Ramos (cell line): ENCODE data around the gene MYOG.

Source experiments
- in situ Hi-C: fragments of 300-500 bp; cut with MboI; formaldehyde crosslinking; loops from one replicate; pipeline ENCODE4 v1.14.3; 2022; ENCODE audit warnings: low sequenced_read_pairs; ENCODE audit not compliant: unreplicated experiment

The MYOG gene

DNA sequence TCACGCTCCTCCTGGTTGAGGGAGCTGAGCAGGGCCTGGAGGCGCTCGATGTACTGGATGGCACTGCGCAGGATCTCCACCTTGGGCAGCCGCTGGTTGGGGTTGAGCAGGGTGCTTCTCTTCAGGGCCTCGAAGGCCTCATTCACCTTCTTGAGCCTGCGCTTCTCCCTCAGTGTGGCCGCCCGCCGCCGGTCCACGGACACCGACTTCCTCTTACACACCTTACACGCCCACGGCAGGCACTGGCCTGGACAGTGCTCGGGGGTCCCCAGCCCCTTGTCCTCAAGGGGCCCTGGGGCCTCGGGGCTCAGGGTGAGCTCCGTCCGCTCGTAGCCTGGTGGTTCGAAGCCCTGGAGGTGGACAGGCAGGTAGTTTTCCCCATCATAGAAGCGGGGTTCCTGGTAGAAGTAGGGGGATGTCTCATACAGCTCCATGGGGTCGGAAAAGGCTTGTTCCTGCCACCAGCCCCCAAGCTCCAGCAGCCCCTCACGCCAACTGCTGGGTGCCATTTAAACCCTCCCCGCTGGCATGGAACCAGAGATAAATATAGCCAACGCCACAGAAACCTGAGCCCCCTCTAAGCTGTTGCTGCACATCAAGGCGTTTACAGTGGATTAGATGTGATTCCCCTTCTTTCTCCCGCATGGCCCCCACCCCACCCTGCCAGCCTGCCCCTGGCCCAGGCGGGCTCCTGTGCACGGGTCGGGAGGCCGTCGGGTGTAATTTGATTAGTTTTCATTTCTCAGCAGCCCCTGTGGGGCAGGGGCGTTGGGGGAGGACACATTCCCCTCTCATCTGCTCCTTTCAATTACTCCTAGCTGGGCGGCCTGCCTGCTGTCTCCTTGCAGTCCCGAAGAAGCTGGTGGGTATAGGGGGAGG is at the start of gene MYOG:
Gene MYOG, minus strand, starts transcription at position 485 of the 879 bp plus-strand sequence. Its CDS starts 51 bp downstream, at position 434.
- in situ Hi-C loops = no loop called here

DNA sequence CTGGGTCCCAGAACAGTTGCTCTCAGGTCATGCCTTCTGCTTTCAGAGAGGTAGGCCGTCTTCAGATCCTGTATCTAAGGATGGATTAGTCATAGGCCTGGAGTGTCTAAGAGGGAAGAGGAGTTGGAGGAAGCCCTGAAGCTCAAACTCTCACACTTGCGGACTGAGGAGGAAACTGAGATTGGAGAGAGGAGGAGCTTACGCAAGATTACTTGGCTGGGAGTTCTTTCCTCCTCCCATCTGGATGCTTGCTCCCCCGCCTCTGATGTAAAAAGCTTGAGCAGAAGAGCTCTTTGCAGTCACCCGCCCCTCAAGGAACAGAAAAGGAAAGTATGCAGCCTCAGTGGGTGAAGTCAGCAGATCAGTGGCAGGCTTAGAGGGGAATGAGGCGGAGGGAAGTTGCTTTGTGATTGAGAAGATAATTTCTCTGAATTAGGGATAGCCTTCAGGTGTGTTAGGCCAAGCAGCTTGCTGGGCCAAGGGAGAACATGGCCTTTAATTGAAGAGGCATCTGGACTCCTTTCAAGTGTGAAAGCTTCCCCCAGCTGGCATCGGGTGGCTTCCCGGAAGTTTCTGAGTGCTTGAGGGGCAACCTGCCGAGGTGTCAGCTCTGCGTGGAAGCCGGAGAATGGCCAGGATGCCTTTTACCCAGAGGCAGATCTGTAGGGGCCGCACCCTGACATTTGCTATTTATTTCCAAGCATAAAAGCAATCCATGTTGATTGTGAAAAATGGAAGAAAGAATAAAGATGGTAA is 48.3 kb upstream of the MYOG start:
- in situ Hi-C loops = no loop called here

DNA sequence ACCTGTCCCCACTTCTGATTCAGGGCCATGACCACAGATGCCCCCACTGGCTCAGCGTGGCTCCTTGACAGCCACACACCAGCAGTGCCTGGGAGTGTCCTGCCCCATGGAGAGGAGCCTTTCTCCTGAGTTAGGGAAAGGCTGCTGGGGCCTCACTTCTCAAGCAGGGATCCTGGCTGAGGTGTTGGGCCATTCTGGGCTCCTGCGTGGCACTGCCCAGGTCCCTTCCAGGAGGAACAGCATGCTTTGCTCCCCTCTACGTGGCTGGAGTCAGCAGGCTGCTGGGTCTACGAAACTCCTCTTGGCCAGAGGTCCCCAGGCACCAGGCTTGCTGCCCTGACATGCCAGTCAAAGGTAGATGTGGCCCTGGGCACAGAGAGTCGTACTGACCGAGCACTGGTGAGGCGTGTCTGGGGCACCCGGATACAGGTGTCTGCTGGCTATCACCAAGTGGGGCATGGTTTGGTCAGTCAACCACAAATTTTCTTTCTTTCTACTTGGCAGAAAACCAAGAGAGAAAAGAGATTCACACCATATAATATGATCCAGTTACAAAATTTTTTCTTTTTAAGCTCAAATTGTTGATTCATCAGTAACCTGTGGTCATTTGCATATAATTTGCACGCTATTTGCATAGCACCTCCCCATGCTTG is 45.9 kb upstream of the MYOG start:
- in situ Hi-C loops = no loop called here

DNA sequence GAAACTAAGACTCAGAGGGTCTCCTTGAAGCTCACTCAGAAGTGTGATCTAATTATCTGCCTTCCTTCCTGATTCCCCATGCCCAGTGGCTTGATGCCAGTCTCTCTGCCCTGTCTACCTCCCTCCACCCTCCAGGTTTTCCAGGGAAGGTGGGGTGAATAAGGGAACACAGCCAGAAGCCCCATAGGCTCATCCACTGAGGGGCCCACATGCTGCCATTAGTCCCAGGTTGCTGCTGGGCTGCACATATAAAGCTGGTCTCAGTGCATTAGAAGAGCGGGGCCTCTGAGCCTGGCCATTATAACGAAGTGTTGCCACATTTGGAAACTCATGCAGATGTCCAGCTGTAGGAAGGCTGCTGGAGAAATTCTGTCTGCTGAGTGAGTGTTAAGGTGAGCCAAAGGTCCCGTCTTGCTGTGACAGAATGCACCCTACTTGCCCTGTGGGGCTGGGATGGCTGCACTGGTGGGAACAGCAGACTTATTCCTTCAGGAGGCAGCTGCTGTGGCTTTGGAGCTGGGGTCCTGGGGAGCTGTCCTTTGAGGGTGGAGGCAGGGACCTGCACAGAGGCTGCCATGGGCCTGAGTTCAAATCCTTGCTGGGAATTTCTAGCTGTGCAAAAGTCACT is 44.7 kb upstream of the MYOG start:
- in situ Hi-C loops = no loop called here

DNA sequence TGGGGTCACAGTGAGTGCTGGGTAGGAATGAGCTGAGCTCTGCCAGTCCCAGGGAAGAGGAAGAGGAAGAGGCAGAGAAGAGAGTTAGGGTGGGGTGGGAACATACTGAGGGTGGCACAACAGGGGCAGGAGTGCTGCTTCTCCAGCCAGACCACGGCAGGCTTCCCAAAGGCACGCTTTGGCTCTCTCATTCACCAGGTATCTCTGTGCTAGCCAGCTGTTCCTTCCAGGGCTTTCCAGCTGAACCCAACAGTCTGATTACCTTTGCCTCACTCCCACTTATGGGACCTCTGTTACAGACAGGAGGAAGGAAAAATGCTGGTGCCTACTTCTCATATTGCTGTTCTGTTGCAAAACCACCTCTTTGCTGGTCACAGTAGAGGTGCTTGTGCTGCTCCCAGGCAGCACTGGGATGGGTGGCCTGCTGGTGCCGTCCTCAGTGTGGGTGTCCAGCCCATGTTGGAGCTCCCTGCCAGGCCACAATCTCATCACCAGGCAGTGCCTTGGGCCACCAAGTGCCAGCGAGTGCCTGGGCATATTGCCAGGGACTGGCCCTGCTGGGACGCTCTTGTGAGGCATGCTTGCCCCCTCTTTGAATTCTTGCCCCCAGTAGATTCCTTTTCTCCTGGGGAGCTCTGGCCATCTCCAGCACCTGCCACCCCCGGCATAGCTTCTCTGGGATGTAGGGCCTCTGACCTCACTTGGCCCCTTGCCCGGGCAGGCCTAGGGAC is 43.9 kb upstream of the MYOG start:
- in situ Hi-C loops = no loop called here

DNA sequence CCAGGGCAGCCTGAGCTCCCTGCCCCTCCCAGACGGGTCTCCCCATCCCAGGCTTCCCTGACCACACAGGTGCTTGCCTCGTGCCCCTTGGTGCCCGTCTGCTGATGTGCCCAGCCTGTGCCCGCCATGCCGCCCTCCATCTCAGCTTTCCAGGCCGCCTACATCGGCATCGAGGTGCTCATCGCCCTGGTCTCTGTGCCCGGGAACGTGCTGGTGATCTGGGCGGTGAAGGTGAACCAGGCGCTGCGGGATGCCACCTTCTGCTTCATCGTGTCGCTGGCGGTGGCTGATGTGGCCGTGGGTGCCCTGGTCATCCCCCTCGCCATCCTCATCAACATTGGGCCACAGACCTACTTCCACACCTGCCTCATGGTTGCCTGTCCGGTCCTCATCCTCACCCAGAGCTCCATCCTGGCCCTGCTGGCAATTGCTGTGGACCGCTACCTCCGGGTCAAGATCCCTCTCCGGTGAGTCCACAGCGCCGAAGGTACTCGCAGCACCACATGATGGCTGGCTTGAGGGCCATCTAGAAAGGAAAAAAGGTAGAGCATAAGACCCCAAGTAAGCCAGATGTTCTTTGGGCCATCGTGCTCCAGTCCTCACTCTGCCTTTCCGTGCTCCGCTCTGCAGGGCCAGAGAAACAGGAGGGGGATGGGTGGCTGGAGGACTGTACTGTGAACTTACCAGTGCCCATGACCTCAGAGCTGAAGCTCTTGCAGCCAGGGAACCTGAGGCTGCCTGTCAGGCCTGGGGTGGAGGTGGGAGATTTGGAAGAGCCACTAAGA is 43.1 kb upstream of the MYOG start:
- in situ Hi-C loops = no loop called here

DNA sequence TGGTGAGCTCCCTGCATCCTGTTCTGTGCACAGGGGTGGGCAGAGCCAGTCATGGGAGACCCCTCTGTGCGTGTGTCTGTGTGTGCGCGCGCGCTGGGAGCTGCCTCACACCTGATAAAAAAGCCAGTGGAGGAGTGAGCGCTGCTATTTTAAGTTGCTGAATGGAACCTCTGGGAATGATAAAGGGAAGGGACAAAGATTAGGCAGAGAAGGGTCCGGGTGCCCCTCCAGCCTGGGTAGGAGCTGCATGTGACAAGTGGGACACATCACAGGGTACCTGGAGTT is 42.6 kb upstream of the MYOG start:
- in situ Hi-C loops = no loop called here

DNA sequence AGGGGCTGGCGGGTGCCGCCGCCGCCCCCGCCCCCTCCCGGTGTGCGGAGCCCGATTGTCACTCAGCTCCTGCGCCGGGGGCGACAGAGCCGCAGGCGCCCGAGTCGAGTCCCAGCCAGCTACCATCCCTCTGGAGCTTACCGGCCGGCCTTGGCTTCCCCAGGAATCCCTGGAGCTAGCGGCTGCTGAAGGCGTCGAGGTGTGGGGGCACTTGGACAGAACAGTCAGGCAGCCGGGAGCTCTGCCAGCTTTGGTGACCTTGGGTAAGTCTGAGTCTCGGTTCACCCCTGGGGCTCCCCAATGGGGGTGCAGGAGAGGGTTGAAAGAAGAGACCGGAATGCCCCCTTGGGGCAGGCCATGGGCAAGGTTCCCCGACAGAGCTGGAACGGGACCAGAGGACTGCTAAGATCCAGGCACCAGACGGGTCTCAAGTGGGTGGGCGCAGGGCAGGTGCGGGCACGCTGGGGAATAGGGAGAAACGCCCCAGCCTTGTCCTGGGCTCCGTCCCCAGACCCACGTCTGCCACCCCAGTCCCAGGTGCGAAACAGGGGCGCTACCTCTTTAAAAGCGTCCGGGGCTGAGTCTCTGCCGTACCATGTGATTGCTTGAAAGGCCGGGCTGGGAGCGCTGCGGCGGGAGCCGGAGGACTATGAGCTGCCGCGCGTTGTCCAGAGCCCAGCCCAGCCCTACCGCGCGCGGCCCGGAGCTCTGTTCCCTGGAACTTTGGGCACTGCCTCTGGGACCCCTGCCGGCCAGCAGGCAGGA is 42.0 kb upstream of the MYOG start, which contains the start of gene ADORA1:
Gene ADORA1, plus strand, starts transcription at position 61 of the 765 bp plus-strand sequence. CDS start 1,116 bp downstream, outside the sequence.
- in situ Hi-C loops = no loop called here

DNA sequence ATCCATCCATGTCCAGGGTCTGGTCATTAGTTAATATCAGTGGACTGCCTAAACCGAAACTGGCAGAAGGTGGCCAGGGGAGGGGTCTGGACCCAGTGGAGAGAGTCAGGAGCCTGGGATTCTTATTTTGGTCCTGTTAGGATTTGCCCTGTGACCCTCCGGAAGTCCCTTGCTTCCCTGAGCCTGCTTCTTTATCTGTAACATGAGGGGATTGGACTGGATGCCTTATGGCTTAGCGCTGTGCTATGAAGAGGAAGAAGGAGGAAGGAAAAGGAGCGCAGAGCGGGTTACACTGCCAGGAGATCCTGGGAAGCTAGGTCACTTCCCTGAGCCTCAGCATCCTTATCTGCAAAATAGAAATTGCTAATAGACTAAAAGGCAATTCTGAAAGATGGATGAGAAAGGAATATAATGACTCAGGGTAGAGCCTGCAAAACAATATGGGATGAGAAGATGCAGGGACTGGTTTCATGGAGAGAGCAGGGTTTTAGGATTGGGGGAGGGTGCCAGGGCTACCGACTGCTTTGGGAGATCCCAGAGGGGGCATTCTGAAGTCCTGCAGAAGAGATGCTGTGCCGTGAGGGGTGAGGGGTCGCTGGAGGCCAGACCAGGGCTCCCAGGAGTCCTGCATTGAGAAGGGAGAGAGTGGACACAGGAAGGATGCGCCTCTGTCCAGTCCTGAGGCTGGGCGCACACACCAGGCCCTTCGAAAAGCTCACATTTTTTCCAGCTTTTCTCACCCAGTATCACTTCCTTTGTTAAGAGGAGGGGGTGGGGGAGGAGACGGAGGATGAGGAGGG is 41.3 kb upstream of the MYOG start:
- in situ Hi-C loops = no loop called here

DNA sequence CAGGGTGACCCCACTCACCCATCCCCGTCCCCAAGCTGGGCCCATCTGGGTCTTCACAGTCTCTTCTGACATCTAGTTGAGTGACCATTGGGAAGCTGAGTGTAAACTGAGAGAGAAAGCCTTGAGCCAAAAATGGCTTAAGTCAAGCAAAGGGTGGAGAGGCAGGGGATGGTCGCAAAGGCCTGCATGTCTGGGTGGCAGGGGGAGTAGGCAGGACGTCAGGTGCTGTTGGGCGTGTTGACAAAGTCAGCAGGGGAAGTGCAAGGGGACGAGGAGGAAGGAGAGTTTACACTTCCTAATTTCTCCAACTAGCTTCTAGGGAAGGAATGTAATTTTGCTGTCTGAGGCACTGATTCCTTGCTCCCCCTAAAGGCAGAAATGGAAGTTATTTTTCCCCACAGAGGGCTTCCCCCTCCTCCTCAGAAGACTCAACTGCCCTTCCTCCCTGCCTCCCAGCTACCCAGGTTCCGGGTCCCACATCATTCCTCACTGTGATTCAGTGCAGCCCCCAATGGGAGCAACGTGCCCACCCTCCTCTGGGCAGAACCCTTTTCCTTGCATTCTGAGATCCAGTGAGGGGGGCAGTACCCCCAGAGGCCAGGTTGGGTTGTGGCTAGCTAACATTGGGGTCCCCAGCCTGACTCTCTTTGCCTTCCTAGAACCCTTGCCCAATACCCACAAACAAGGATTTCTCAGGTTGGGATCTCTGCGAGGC is 40.5 kb upstream of the MYOG start:
- in situ Hi-C loops = no loop called here

DNA sequence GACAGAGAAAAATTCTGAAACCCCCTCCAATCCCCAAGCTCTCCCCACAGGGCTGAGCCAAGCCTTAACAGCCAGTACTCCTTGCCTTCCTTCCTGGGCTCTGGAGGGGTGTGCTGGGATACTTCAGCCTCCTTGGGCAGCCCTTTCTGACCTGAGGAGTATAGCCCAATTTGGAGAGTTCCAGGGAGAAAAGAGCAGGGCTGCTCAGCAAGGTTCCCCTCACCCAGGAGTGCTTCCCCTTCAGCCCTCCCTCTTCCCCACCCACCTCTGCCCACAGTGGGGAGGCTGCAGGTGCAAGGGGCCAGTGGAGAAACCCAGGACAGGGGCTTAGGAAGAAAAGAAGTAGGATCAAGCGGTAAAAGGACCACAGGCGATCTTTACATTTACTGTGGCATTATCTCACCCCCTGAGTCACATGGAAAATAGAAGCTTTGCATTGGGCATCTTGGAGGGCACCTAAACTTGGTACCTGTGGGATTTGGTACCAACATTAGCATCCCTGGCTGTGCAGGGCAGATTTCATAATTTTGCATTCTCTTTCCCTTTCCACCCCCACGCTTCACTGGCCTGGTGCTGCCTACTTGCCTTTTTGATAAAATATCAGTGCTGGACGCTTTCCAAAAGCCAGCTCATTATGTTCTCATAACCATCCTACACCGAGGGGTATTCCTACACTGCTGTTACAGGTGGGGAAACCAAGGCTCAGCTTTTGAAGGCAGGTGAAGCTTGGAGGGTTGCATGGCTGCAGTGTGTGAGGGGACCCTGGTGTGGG is 38.9 kb upstream of the MYOG start:
- in situ Hi-C loops = no loop called here

DNA sequence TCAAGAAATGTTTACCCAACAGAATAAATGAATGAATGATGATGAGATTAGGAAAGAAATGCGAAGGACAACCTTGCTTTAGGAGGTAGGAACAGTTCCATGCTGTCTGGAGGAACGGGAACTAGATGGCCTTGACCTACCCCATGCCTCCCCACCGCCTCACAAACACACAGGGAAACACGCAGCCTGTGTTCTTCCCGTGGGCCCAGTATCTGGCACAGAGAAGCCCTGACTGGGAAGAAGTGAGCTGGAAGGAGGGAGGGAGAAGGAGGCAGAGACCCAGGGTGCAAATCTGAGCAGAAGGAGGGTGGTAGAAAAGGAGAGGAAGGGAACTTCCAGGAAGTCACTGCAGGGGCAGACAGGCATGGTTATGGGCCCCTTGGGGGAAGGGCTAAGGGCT is 38.2 kb upstream of the MYOG start:
- in situ Hi-C loops = no loop called here

DNA sequence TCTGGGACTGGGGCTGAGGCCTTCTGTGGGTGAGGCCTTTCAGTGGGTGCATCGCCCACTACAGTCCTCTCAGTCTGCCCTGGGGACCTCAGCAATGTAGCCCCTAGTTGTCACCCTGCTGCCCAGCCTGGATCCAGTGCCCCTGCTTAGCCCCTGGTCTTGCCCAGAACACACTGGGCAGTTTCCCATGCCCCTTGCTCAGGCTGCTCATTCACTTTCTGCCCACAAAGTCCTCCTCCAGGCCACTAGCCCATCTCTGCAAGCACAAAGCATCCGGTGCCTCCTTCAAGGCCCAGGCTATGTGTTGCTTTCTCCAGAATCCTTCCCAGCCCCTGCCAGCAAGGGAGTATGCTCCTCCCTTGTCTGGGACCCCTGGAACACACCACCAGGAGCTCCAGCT is 36.3 kb upstream of the MYOG start:
- in situ Hi-C loops = no loop called here

DNA sequence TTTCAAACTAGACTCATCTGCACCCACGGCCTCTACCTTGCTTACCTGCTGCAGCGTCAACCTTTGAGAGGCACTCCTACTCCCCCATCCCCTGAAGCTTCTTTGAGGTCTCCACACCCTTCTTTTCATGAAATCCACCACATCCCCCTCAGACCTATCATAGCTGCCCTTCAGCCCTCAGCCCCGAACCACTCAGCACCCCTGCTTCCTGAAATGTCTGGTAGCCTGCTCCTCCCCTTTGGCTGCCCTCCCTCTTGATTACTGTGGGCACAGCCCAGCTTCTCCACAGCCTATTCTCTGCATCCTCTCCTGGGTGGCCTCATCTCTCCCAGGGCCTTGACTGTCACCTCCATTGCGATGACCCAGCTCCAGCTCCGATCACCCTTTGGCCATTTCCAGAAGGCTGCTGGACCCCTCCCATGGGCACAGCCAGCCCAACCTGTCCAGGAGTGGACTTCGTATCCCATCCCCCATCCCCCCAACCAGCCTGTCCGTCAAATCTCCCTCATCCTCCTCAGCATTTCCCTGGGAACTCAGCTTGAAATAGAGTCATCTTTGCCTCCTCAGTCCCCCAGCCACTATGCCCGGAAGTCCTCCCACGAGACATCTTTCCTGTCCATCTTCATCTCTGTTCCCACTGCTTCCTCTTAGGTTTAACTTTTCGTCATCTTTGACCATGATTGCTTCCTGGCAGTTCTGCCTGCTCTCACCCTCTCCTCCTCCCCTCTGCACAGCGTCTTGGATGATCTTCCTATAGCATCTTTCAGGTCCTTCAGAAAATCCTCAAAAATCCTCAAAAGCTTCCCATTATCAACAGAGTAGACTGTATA is 35.6 kb upstream of the MYOG start:
- in situ Hi-C loops = no loop called here

DNA sequence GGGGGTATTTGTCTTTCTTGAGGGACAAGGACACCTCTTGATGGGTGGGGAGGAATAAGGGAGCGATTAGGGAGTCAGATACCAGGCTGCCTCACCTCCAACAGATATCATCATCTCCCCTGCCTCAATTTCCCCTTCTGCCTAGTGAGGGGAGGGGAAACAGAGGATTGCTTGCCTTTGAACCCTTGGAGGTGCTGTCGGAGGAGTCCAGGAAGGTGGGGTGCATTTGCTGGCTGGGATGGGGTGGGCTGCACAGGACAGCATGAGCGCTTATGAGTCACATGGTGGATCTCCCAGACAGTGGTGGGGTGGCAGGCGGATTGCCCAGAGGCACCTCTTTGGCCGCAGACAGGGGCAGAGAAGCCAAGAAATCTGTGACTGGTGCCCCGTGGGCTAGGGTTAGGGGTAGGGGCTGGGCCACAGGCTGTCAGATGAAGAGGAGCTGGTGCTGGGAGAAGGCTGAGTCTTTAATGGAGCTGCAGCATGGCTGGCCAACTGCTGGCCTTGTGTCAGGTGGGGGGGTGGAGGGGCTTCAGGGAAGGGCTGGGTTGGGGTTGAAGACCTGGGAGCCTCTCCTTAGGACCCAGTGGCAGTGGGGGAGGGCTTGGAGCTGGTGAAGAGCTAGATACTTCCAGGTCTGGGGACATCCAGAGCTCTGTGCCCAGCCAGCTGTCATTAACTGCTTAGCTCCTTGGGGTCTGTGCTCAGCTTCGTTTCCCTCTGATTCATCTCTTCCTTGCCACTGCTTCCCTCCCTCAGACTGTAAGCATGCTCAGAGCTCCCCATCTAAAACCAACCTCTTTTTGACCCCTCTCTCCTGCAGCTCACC is 34.7 kb upstream of the MYOG start:
- in situ Hi-C loops = no loop called here
